DND-41 (cell line): Measurements from ENCODE around the gene TNFSF15.

Experiments used
- ATAC-seq: fragments of 200-7000 bp; cut with Tn5 transposase; 3 replicates; pipeline ENCODE4 v1.9.1; 2021; ENCODE audit warnings: low read depth; ENCODE audit not compliant: insufficient read depth
- DNase-seq: peaks from one replicate; pipeline ENCODE4 v3.0.0-alpha.2; 2020
- H2AFZ ChIP-seq: 2 replicates; pipeline ENCODE4 v1.6.0; 2012; ENCODE audit warnings: low read depth, low read length
- H3K27ac ChIP-seq: 2 replicates; pipeline ENCODE4 v1.5.1; 2012; ENCODE audit warnings: low read length, inconsistent platforms
- H3K27me3 ChIP-seq: fragments of 200-600 bp; sonication (generic); 2 replicates; pipeline ENCODE4 v1.6.0; 2012; ENCODE audit warnings: low read length, mild to moderate bottlenecking, inconsistent platforms; ENCODE audit not compliant: insufficient read depth, poor library complexity
- H3K36me3 ChIP-seq: 2 replicates; pipeline ENCODE4 v1.5.1; 2012; ENCODE audit warnings: low read length, inconsistent platforms; ENCODE audit not compliant: insufficient read depth
- H3K4me1 ChIP-seq: 2 replicates; pipeline ENCODE4 v1.5.1; 2012; ENCODE audit warnings: mild to moderate bottlenecking, low read length; ENCODE audit not compliant: insufficient read depth
- H3K4me2 ChIP-seq: 2 replicates; pipeline ENCODE4 v1.6.0; 2012; ENCODE audit warnings: mild to moderate bottlenecking, moderate library complexity, low read length, inconsistent platforms; ENCODE audit not compliant: insufficient read depth
- H3K4me3 ChIP-seq, 2 experiments: fragments of 200-600 bp in 1 of 2; shearing (Covaris generic) in 1 of 2; 2 replicates each; pipeline ENCODE4 v1.5.1; 2012 to 2016; ENCODE audit warnings: inconsistent platforms in 2 of 2, low read length in 2 of 2, mild to moderate bottlenecking in 2 of 2, low read depth in 1 of 2, moderate library complexity in 1 of 2
- H3K79me2 ChIP-seq: 2 replicates; pipeline ENCODE4 v1.6.0; 2012; ENCODE audit warnings: low read length, inconsistent platforms; ENCODE audit not compliant: insufficient read depth
- H3K9ac ChIP-seq: 2 replicates; pipeline ENCODE4 v1.6.0; 2012; ENCODE audit warnings: low read depth, mild to moderate bottlenecking, inconsistent platforms, low read length, moderate library complexity
- H3K9me3 ChIP-seq: 2 replicates; pipeline ENCODE4 v1.5.1; 2012; ENCODE audit warnings: low read length, moderate library complexity, mild to moderate bottlenecking, inconsistent platforms; ENCODE audit not compliant: insufficient read depth, severe bottlenecking
- H4K20me1 ChIP-seq: 2 replicates; pipeline ENCODE4 v1.6.0; 2012; ENCODE audit warnings: low read length; ENCODE audit not compliant: insufficient read depth
- CTCF ChIP-seq: IDR thresholded peaks from 2 replicates; pipeline ENCODE4 v1.5.1; 2012; ENCODE audit warnings: borderline replicate concordance, low read length, moderate library complexity, mild to moderate bottlenecking; ENCODE audit not compliant: poor library complexity, severe bottlenecking; ENCODE audit errors: extremely low read depth
- EZH2 ChIP-seq: IDR thresholded peaks from 3 replicates; pipeline ENCODE4 v1.6.1; 2012; ENCODE audit warnings: borderline replicate concordance, low read depth, mild to moderate bottlenecking, moderate library complexity, low read length, inconsistent platforms; ENCODE audit not compliant: severe bottlenecking

The TNFSF15 gene

GRCh38 chr9:114853071-114853855 lies 47.4 kb upstream of the TNFSF15 start:
- no peak for ATAC-seq
- H3K4me2 ChIP-seq = no peak overlapping the region
- no peaks in the 10 kb centered on the region for H3K27me3 ChIP-seq
- no peak overlapping the region for H3K9ac ChIP-seq
- no peak overlapping the region for H3K4me3 ChIP-seq
- no peaks in the 10 kb centered on the region for H3K79me2 ChIP-seq
- H3K9me3 ChIP-seq = no peaks in the 10 kb centered on the region
- peaks cover 14% of the 10 kb centered on the region for H3K4me1 ChIP-seq
- H2AFZ ChIP-seq = no peak overlapping the region
- TF ChIP-seq EZH2 (no peak), CTCF (no peak)
- no peak overlapping the region for H3K27ac ChIP-seq
- DNase-seq = no peak
- H3K36me3 ChIP-seq = no peaks in the 10 kb centered on the region
- H4K20me1 ChIP-seq = no peaks in the 10 kb centered on the region

GRCh38 chr9:114852050-114852594 lies 46.3 kb upstream of the TNFSF15 start:
- no peaks in the 10 kb centered on the region for H3K27me3 ChIP-seq
- H3K4me1 ChIP-seq = peaks cover 14% of the 10 kb centered on the region
- no peak for DNase-seq
- no peak overlapping the region for H3K4me3 ChIP-seq
- no peak overlapping the region for H3K4me2 ChIP-seq
- no peak for ATAC-seq
- H4K20me1 ChIP-seq = no peaks in the 10 kb centered on the region
- H2AFZ ChIP-seq = no peak overlapping the region
- H3K27ac ChIP-seq = no peak overlapping the region
- H3K9me3 ChIP-seq = no peaks in the 10 kb centered on the region
- H3K79me2 ChIP-seq = no peaks in the 10 kb centered on the region
- no peak overlapping the region for H3K9ac ChIP-seq
- H3K36me3 ChIP-seq = no peaks in the 10 kb centered on the region
- no peak for TF ChIP-seq EZH2
- no peak for TF ChIP-seq CTCF

- ATAC-seq = peak; percentile 63; the same call in 2 of the 3 replicates
- H3K27ac ChIP-seq = 0 out of 2 replicates have a peak overlapping the region, but pooled peaks have one; percentile 25
- no peak overlapping the region for H3K4me2 ChIP-seq
Measured at GRCh38 chr9:114851306-114851705, 45.5 kb upstream of the TNFSF15 start.

More at GRCh38 chr9:114851306-114851705, 45.5 kb upstream of the TNFSF15 start:
- Histone ChIP-seq H3K9me3 (no peaks in the 10 kb centered on the region), H3K79me2 (no peaks in the 10 kb centered on the region), H3K27me3 (no peaks in the 10 kb centered on the region), H3K36me3 (no peaks in the 10 kb centered on the region), H2AFZ (0 out of 2 replicates have a peak overlapping the region, but pooled peaks have one; percentile 2), H3K4me3 (no peak overlapping the region), H3K9ac (no peak overlapping the region), H4K20me1 (no peaks in the 10 kb centered on the region), H3K4me1 (peaks cover 14% of the 10 kb centered on the region)
- peak; percentile 15 for DNase-seq
- TF ChIP-seq CTCF = no peak
- TF ChIP-seq EZH2 = no peak
